Body of pancreas (tissue), 4 donors: ENCODE results near the gene GPR52. TPM values are rescaled to one million over a fixed set of nuclear protein-coding genes. Genes with fewer than 3 reads are reported as not detected.

Source experiments
- ATAC-seq: fragments of 150-250 bp; one replicate; pipeline ENCODE4 v1.9.1; 2016
- DNase-seq, 4 donors: peaks; one replicate each; pipeline ENCODE4 v3.0.0-alpha.2; 2019
- H3K27ac ChIP-seq, 4 donors: fragments of 200-600 bp; sonication (generic); 1 replicate in 3 of 4; 2 replicates in 1 of 4; pipeline versions ENCODE4 v1.5.1 to v1.6.1; 2016 to 2019; ENCODE audit warnings: mild to moderate bottlenecking in 1 of 4, mixed read lengths in 1 of 4, moderate library complexity in 1 of 4
- H3K27me3 ChIP-seq, 2 donors: fragments of 200-600 bp; sonication (generic); one replicate each; pipeline ENCODE4 v1.6.0; 2016; ENCODE audit warnings: mild to moderate bottlenecking in 1 of 2
- H3K36me3 ChIP-seq, 2 donors: fragments of 200-600 bp; sonication (generic); replicated peaks in 1 of 2; 2 replicates each; pipeline ENCODE4 v1.5.1; 2016; ENCODE audit warnings: low read depth in 2 of 2; ENCODE audit not compliant: insufficient read depth in 1 of 2
- H3K4me1 ChIP-seq: fragments of 200-600 bp; sonication (generic); one replicate; pipeline ENCODE4 v1.6.0; 2016
- H3K4me3 ChIP-seq, 2 donors: fragments of 200-600 bp; sonication (generic); 1 replicate in 1 of 2; 2 replicates in 1 of 2; pipeline ENCODE4 v1.5.1; 2016 to 2019
- H3K9me3 ChIP-seq, 3 donors: fragments of 200-600 bp; sonication (generic); 1 replicate in 2 of 3; 2 replicates in 1 of 3; pipeline ENCODE4 v1.5.1; 2016
- CTCF ChIP-seq, 7 experiments: fragments of 450-650 bp in 4 of 7; fragments of 200-600 bp in 3 of 7; sonication (generic) in 3 of 7; IDR thresholded peaks; one replicate each; pipeline ENCODE4 v1.5.1; 2016 to 2019; ENCODE audit warnings: antibody characterized with exemption in 7 of 7
- POLR2A ChIP-seq, 3 donors: fragments of 450-650 bp; IDR thresholded peaks; one replicate each; pipeline ENCODE4 v1.6.1; 2016; ENCODE audit warnings: antibody characterized with exemption in 3 of 3, mild to moderate bottlenecking in 2 of 3
- WGBS, 2 donors: methylation state at CpG; one replicate each; pipeline ENCODE4 v1.1.5; 2017; 5-methylcytosine and 5-hydroxymethylcytosine counted together
- intact Hi-C: fragments of 100-400 bp; cut with DNase I; formaldehyde crosslinking; loops from one replicate; pipeline ENCODE4 v1.15.1; 2023
- total RNA-seq, 2 donors: library from RNA; depleted of rRNA; stranded (reverse); fragments of >200 nt; gene quantifications; one replicate each; pipeline ENCODE4 v1.1.0, GENCODE V29; 2016

GPR52 gene
- total RNA-seq, 2 donors from 2014 or later = 3.3 to 3.9 TPM

DNA sequence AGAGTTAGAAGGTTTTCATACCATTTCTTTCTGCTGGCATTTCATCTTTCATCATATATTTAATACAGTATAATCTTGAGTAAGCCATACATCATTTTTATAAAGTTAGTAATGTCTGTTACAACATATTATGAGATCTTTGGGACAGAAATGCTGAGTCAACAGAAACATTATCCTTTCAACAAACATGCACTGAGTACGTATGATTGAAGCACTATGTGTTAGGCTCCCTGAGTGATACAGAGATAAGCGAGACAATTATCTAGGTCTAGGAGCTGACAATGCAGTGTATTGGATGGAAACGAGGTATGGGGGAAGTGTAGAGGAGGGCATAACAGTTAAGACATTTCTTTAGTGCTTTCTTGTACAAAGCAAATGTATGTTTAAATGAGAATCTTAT, 19.7 kb upstream of the GPR52 start:
- Histone ChIP-seq H3K27me3 (no peaks in the 10 kb centered on the region), H3K9me3 (no peaks in the 10 kb centered on the region), H3K4me1 (no peaks in the 10 kb centered on the region), H3K36me3 (no peaks in the 10 kb centered on the region), H3K4me3 (no peak overlapping the region), H3K27ac (no peak overlapping the region)
- no peak for TF ChIP-seq CTCF (IDR thresholded peaks at IDR 0.05)
- TF ChIP-seq POLR2A (IDR thresholded peaks at IDR 0.05) = no peak
- intact Hi-C loops = no loop called here
- WGBS, 2 donors = 45 to 58% methylated on average over 3 of the region's 3 CpGs
- no peak for DNase-seq
- ATAC-seq = no peak

DNA sequence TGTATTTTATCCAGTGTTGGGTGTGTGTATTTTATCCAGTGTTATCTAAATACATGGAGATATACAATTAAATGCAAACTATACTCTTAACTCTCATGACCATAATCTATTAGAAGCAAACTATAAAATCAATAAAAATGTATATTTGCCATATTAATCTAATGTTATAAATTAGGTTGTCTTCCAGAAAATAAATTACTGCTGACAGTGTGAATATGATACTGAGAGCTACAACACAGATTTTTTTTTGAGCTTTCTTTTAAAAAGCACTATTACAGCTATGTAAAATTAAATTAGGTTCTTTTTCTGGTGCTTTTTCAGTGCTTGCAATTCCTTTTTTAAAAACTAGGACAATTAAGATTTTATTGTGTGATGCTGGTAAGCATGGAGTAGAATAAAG, 19.0 kb upstream of the GPR52 start:
- DNase-seq (no peak), ATAC-seq (no peak)
- no peak overlapping the region for H3K27ac ChIP-seq
- H3K27me3 ChIP-seq = no peaks in the 10 kb centered on the region
- H3K36me3 ChIP-seq = no peaks in the 10 kb centered on the region
- no peak overlapping the region for H3K4me3 ChIP-seq
- intact Hi-C loops = no loop called here
- H3K4me1 ChIP-seq = no peaks in the 10 kb centered on the region
- no peaks in the 10 kb centered on the region for H3K9me3 ChIP-seq
- TF ChIP-seq CTCF (IDR thresholded peaks at IDR 0.05) = no peak
- no peak for TF ChIP-seq POLR2A (IDR thresholded peaks at IDR 0.05)

GRCh38 chr1:174433451-174433850, 14.3 kb upstream of the GPR52 start:
- H3K9me3 ChIP-seq = no peaks in the 10 kb centered on the region
- TF ChIP-seq CTCF (IDR thresholded peaks at IDR 0.05) = no peak
- no peak for TF ChIP-seq POLR2A (IDR thresholded peaks at IDR 0.05)
- DNase-seq = no peak
- no peak overlapping the region for H3K27ac ChIP-seq
- intact Hi-C loops = no loop called here
- WGBS, 2 donors = 86 to 100% methylated on average over 1 of the region's 1 CpG
- H3K4me3 ChIP-seq = no peak overlapping the region
- H3K36me3 ChIP-seq = no peaks in the 10 kb centered on the region
- ATAC-seq = no peak
- H3K27me3 ChIP-seq = no peaks in the 10 kb centered on the region
- H3K4me1 ChIP-seq = no peaks in the 10 kb centered on the region

GRCh38 chr1:174445351-174445750, 2.4 kb upstream of the GPR52 start:
- Histone ChIP-seq H3K27ac (no peak overlapping the region), H3K9me3 (no peaks in the 10 kb centered on the region), H3K4me3 (no peak overlapping the region), H3K36me3 (no peaks in the 10 kb centered on the region), H3K27me3 (no peaks in the 10 kb centered on the region), H3K4me1 (no peaks in the 10 kb centered on the region)
- TF ChIP-seq CTCF (IDR thresholded peaks at IDR 0.05) = no peak
- TF ChIP-seq POLR2A (IDR thresholded peaks at IDR 0.05) = no peak
- DNase-seq (no peak), ATAC-seq (no peak)
- intact Hi-C loops = no loop called here

- Histone ChIP-seq H3K27me3 (no peaks in the 10 kb centered on the region), H3K4me1 (no peaks in the 10 kb centered on the region), H3K36me3 (no peaks in the 10 kb centered on the region), H3K9me3 (no peaks in the 10 kb centered on the region), H3K4me3 (no peak overlapping the region), H3K27ac (no peak overlapping the region)
- no peak for DNase-seq
- no peak for ATAC-seq
- 66 to 80% methylated on average over 6 of the region's 6 CpGs for WGBS, 2 donors
- intact Hi-C loops = no loop called here
- no peak for TF ChIP-seq POLR2A (IDR thresholded peaks at IDR 0.05)
- TF ChIP-seq CTCF (IDR thresholded peaks at IDR 0.05) = no peak
Measured at GRCh38 chr1:174445817-174446216, 1.9 kb upstream of the GPR52 start.
